GM21526 (cell line): Measurements from ENCODE around the gene TOM1.
"Not testable (repeated sequence)": the region's sequence is repeated elsewhere in the genome, so short reads cannot be mapped to it uniquely, and the experiment has no call there.

ENCODE experiments used
- ATAC-seq: cut with Tn5 transposase; IDR thresholded peaks from one replicate; pipeline ENCODE4 v1.9.1; 2021; ENCODE audit warnings: moderate library complexity; ENCODE audit not compliant: unreplicated experiment, low FRiP score

The TOM1 gene

GRCh38 chr22:35363566-35364086, 63.9 kb downstream of the TOM1 start:
- ATAC-seq, result no peak

GRCh38 chr22:35364230-35364629, 64.5 kb downstream of the TOM1 start:
- ATAC-seq, result not testable (repeated sequence)

- ATAC-seq, result no peak
Observed at GRCh38 chr22:35367331-35367886, 67.7 kb downstream of the TOM1 start.

GRCh38 chr22:35368386-35368785, 68.7 kb downstream of the TOM1 start:
- no peak for ATAC-seq

- ATAC-seq, result no peak
Observed at GRCh38 chr22:35369996-35370395, 70.3 kb downstream of the TOM1 start.

- no peak for ATAC-seq
Observed at GRCh38 chr22:35373781-35374180, 74.1 kb downstream of the TOM1 start.

GRCh38 chr22:35375031-35375430, 75.3 kb downstream of the TOM1 start:
- no peak for ATAC-seq

- ATAC-seq, result no peak
Observed at GRCh38 chr22:35375526-35375925, 75.8 kb downstream of the TOM1 start.

- ATAC-seq, result peak; percentile 60
Observed at GRCh38 chr22:35376728-35377472, 77.2 kb downstream of the TOM1 start.

- no peak for ATAC-seq
Observed at GRCh38 chr22:35377735-35378134, 78.0 kb downstream of the TOM1 start.

GRCh38 chr22:35378621-35379020, 78.9 kb downstream of the TOM1 start:
- no peak for ATAC-seq

GRCh38 chr22:35379146-35379993, 79.7 kb downstream of the TOM1 start:
- no peak for ATAC-seq

GRCh38 chr22:35380013-35380412, 80.3 kb downstream of the TOM1 start:
- no peak for ATAC-seq

GRCh38 chr22:35380537-35381423, 81.1 kb downstream of the TOM1 start, which contains the start of gene HMOX1:
Gene HMOX1 (plus strand): TSS chr22:35381096. CDS start chr22:35381174, 78 bp downstream.
- peak; percentile 49 for ATAC-seq

- no peak for ATAC-seq
Observed at GRCh38 chr22:35381424-35382009, 81.8 kb downstream of the TOM1 start.

GRCh38 chr22:35383679-35384071, 84.0 kb downstream of the TOM1 start:
- no peak for ATAC-seq

GRCh38 chr22:35384527-35384926, 84.8 kb downstream of the TOM1 start:
- no peak for ATAC-seq

- ATAC-seq, result no peak
Observed at GRCh38 chr22:35384975-35385588, 85.4 kb downstream of the TOM1 start.

GRCh38 chr22:35386670-35387288, 87.1 kb downstream of the TOM1 start:
- ATAC-seq, result no peak
